MM.1S (cell line): ENCODE results near the gene BPIFA1.

Source experiments
- DNase-seq: peaks from one replicate; pipeline ENCODE4 v3.0.0-alpha.2; 2015
- H2AFZ ChIP-seq: fragments of 300-600 bp; sonication (generic); 2 replicates; pipeline ENCODE4 v1.6.0; 2016; ENCODE audit warnings: antibody characterized with exemption, low read length
- H3F3A ChIP-seq: fragments of 300-600 bp; sonication (generic); 2 replicates; pipeline ENCODE4 v1.6.1; 2016; ENCODE audit warnings: mild to moderate bottlenecking, antibody characterized with exemption, low read length, moderate library complexity, mixed read lengths; ENCODE audit not compliant: insufficient read depth
- H3K27ac ChIP-seq: fragments of 300-600 bp; sonication (generic); 2 replicates; pipeline ENCODE4 v1.5.1; 2016; ENCODE audit warnings: mild to moderate bottlenecking, low read length
- H3K27me3 ChIP-seq: fragments of 300-600 bp; sonication (generic); replicated peaks from 2 replicates; pipeline ENCODE4 v1.6.0; 2016; ENCODE audit warnings: low read length; ENCODE audit not compliant: insufficient read depth
- H3K36me3 ChIP-seq: fragments of 300-600 bp; sonication (generic); replicated peaks from 2 replicates; pipeline ENCODE4 v1.6.1; 2016; ENCODE audit warnings: mild to moderate bottlenecking, low read length, mixed read lengths; ENCODE audit not compliant: insufficient read depth
- H3K4me1 ChIP-seq: fragments of 300-600 bp; sonication (generic); 2 replicates; pipeline ENCODE4 v1.6.1; 2016; ENCODE audit warnings: low read length, mixed read lengths
- H3K4me2 ChIP-seq: fragments of 300-600 bp; sonication (generic); 2 replicates; pipeline ENCODE4 v1.6.0; 2016; ENCODE audit warnings: low read depth, low read length
- H3K4me3 ChIP-seq: fragments of 300-600 bp; sonication (generic); 2 replicates; pipeline ENCODE4 v1.5.1; 2016; ENCODE audit warnings: low read length, mixed read lengths
- H3K79me2 ChIP-seq: fragments of 300-600 bp; sonication (generic); 2 replicates; pipeline ENCODE4 v1.6.1; 2016; ENCODE audit warnings: mixed run types, low read length, mixed read lengths
- H3K9ac ChIP-seq: fragments of 300-600 bp; sonication (generic); 2 replicates; pipeline ENCODE4 v1.6.1; 2016; ENCODE audit warnings: low read length, mixed read lengths
- H3K9me2 ChIP-seq: fragments of 300-600 bp; sonication (generic); replicated peaks from 2 replicates; pipeline ENCODE4 v1.6.1; 2016; ENCODE audit warnings: mild to moderate bottlenecking, low read length, mixed read lengths; ENCODE audit not compliant: insufficient read depth
- H3K9me3 ChIP-seq: fragments of 300-600 bp; sonication (generic); replicated peaks from 2 replicates; pipeline ENCODE4 v1.6.1; 2016; ENCODE audit warnings: mild to moderate bottlenecking, low read length, mixed read lengths; ENCODE audit not compliant: insufficient read depth
- H4K20me1 ChIP-seq: fragments of 300-600 bp; sonication (generic); 2 replicates; pipeline ENCODE4 v1.6.1; 2016; ENCODE audit warnings: mild to moderate bottlenecking, low read length, moderate library complexity, mixed read lengths; ENCODE audit not compliant: insufficient read depth
- EZH2 ChIP-seq: fragments of 300-600 bp; sonication (generic); optimal IDR thresholded peaks from 2 replicates; pipeline ENCODE3; 2017; ENCODE audit warnings: low read depth, mild to moderate bottlenecking, antibody characterized with exemption, low read length, mixed read lengths
- EZH2phosphoT487 ChIP-seq: fragments of 300-600 bp; sonication (generic); IDR thresholded peaks from 2 replicates; pipeline ENCODE4 v1.6.1; 2018; ENCODE audit warnings: antibody characterized with exemption, low read length
- TF ChIP-seq, protein P1 (sequence below): fragments of 300-600 bp; sonication (generic); IDR thresholded peaks from 2 replicates; pipeline ENCODE4 v1.5.1; 2016; ENCODE audit warnings: antibody characterized with exemption, low read length, mixed read lengths

The BPIFA1 gene

DNA sequence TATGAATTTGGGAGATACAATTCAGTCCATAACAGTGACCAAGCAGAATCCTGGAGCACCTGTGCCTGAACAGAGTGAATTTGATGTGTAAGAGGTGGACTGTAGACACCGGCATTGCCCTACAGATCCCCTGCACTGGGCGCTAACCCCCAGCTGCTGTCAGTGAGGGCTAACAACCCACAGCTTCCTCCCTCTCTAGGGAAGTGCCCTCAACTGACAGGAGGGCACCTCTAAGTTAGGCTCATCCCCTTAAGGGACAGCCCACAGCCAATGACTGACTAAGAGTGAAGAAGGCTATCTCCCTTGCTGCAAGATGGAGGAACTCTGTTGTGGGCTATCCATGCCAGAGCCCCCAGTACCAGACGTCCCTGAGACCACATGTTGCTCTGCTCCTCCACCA, 31.9 kb downstream of the BPIFA1 start:
- no peak for DNase-seq
- TF ChIP-seq, protein P1, sequence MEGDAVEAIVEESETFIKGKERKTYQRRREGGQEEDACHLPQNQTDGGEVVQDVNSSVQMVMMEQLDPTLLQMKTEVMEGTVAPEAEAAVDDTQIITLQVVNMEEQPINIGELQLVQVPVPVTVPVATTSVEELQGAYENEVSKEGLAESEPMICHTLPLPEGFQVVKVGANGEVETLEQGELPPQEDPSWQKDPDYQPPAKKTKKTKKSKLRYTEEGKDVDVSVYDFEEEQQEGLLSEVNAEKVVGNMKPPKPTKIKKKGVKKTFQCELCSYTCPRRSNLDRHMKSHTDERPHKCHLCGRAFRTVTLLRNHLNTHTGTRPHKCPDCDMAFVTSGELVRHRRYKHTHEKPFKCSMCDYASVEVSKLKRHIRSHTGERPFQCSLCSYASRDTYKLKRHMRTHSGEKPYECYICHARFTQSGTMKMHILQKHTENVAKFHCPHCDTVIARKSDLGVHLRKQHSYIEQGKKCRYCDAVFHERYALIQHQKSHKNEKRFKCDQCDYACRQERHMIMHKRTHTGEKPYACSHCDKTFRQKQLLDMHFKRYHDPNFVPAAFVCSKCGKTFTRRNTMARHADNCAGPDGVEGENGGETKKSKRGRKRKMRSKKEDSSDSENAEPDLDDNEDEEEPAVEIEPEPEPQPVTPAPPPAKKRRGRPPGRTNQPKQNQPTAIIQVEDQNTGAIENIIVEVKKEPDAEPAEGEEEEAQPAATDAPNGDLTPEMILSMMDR = no peak
- TF ChIP-seq EZH2 (no peak), EZH2phosphoT487 (no peak)

DNA sequence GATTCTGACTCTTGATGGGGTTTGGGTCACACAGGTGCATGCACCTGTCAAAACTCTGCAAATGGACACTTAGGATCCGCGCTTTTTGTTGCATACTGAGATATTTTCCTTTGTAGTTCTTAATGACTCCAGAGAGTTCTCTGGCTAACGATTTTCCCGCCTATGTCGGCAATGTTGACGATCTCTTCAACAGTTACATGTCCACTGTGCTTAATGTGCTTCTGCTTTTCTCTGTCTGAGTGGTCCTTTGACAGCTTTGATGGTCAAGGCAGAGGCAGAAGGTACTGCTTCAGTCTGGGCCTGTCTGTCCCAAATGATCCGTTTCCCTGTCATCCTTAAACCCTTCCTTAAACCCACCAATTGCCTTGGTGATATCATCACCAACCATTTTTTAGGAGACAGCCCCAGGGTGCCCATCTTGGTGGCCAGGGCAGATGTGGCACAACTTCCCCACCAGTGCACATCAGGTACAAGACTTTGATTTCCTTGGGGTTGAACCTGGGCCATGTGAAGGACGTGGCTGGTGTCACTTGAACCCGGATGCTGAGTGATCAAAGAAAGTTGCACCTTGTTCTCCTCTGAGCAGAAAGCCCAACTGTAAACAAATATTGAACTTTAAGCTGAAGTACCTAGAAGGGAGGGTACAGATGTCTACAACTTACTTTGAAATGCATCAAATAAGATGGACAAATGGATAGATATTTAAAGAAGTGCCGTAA, 36.5 kb downstream of the BPIFA1 start:
- no peak for TF ChIP-seq EZH2phosphoT487
- no peak for TF ChIP-seq EZH2
- TF ChIP-seq, protein P1 = no peak
- H3K9me3 ChIP-seq = no peaks in the 10 kb centered on the region
- H3K27ac ChIP-seq = no peak overlapping the region
- no peaks in the 10 kb centered on the region for H3K4me1 ChIP-seq
- no peak overlapping the region for H3K9ac ChIP-seq
- H3K36me3 ChIP-seq = no peaks in the 10 kb centered on the region
- no peak overlapping the region for H2AFZ ChIP-seq
- no peak for DNase-seq
- H3K27me3 ChIP-seq = peaks cover 65% of the 10 kb centered on the region
- H3K79me2 ChIP-seq = no peaks in the 10 kb centered on the region
- H3K4me2 ChIP-seq = no peak overlapping the region
- no peaks in the 10 kb centered on the region for H3F3A ChIP-seq
- no peaks in the 10 kb centered on the region for H3K9me2 ChIP-seq
- no peak overlapping the region for H3K4me3 ChIP-seq
- H4K20me1 ChIP-seq = no peaks in the 10 kb centered on the region

More for the DNA sequence above, 31.9 kb downstream of the BPIFA1 start:
- H4K20me1 ChIP-seq = no peaks in the 10 kb centered on the region
- H3K79me2 ChIP-seq = no peaks in the 10 kb centered on the region
- H3K36me3 ChIP-seq = no peaks in the 10 kb centered on the region
- H3K27ac ChIP-seq = no peak overlapping the region
- no peaks in the 10 kb centered on the region for H3K9me3 ChIP-seq
- H3K4me3 ChIP-seq = no peak overlapping the region
- H3K9ac ChIP-seq = no peak overlapping the region
- H3F3A ChIP-seq = no peaks in the 10 kb centered on the region
- no peaks in the 10 kb centered on the region for H3K9me2 ChIP-seq
- peaks cover 43% of the 10 kb centered on the region for H3K27me3 ChIP-seq
- H2AFZ ChIP-seq = no peak overlapping the region
- H3K4me1 ChIP-seq = no peaks in the 10 kb centered on the region
- no peak overlapping the region for H3K4me2 ChIP-seq

DNA sequence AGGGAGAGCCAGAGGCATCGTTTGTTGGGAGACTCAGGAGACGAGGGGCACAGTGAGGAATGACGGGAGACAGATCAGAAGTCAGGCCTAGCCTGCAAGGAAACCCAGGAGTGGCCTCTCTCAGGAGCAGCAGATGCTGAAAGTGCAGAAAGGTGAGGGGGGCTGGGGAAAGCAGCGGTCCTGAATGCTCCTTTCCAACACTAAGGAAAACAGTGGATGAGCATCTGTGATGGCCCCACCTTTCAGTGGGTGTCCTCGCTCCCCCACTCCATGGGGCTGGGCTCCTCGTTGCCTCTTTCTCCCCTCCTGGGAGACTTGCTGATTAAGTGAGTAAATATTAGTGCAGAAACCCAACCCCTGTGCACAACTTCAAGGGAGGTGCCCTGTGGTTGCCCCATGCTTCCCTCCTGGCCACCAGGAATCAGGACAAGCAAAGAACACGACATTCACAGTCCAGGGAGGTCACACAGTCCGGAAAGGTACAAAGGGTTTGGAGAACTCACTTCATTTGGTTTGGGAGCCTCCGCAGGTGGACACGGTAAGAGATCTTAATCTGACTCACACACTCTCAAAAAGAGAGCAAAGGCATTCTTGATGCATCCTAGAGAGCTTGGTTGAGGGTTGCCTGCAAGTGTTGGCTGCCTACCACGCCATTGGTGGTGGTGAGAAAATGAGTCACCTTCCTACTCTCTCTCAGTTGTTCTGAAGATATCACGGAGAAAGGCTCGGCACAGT, 37.5 kb downstream of the BPIFA1 start:
- H3K79me2 ChIP-seq = no peaks in the 10 kb centered on the region
- H3K27ac ChIP-seq = no peak overlapping the region
- no peak overlapping the region for H3K4me3 ChIP-seq
- H3K27me3 ChIP-seq = peaks cover 70% of the 10 kb centered on the region
- TF ChIP-seq EZH2 (no peak), EZH2phosphoT487 (no peak)
- TF ChIP-seq, protein P1 = no peak
- no peaks in the 10 kb centered on the region for H3K9me2 ChIP-seq
- H3K9ac ChIP-seq = no peak overlapping the region
- H3K9me3 ChIP-seq = no peaks in the 10 kb centered on the region
- DNase-seq = no peak
- no peaks in the 10 kb centered on the region for H3F3A ChIP-seq
- H3K4me2 ChIP-seq = no peak overlapping the region
- H3K4me1 ChIP-seq = no peaks in the 10 kb centered on the region
- no peaks in the 10 kb centered on the region for H4K20me1 ChIP-seq
- no peaks in the 10 kb centered on the region for H3K36me3 ChIP-seq
- H2AFZ ChIP-seq = no peak overlapping the region
